Measurements from ENCODE around the gene RNF223. TPM values are rescaled to one million over a fixed set of nuclear protein-coding genes. Genes with fewer than 3 reads are reported as not detected.

The RNF223 gene
- total and polyA plus RNA-seq, 2 donors (not counting 3 experiments of a cell fraction or from before 2014, with no cell fraction given), result not detected

GRCh38 chr1:1082239-1082775, 8.2 kb upstream of the RNF223 start:
- H3K27ac ChIP-seq (ENCODE audit: insufficient read depth, low read depth, low read length), result no peak overlapping the region
- H3K4me1 ChIP-seq (ENCODE audit: control insufficient read depth, extremely low read depth, insufficient read depth, low read length), result peaks cover 2% of the 10 kb centered on the region
- no peaks in the 10 kb centered on the region for H3K9me3 ChIP-seq (replicated peaks; ENCODE audit: control insufficient read depth, insufficient read depth, low read length)
- no peaks in the 10 kb centered on the region for H3K9me1 ChIP-seq (replicated peaks; ENCODE audit: control insufficient read depth, extremely low read depth, insufficient read depth, low read length)
- FAIRE-seq (no peak), DNase-seq (ENCODE audit: low read depth, low spot score) (no peak)
- H3K4me2 ChIP-seq (ENCODE audit: insufficient read depth, low read length), result no peak overlapping the region
- no peaks in the 10 kb centered on the region for H3K27me3 ChIP-seq (ENCODE audit: control insufficient read depth in 2 of 2, insufficient read depth in 2 of 2, low read length in 2 of 2)
- ChIA-PET CTCF (no interaction called here), POLR2A (no interaction called here)
- H4K20me1 ChIP-seq (replicated peaks; ENCODE audit: control insufficient read depth, extremely low read depth, insufficient read depth, low read length), result no peaks in the 10 kb centered on the region
- intact Hi-C loops (cut with micrococcal nuclease), result no loop called here
- no peaks in the 10 kb centered on the region for H3K79me2 ChIP-seq (ENCODE audit: control insufficient read depth, insufficient read depth, low read length)
- TF ChIP-seq EZH2 (IDR thresholded peaks at IDR 0.05; ENCODE audit: borderline replicate concordance, low read depth, low read length, severe bottlenecking), result no peak
- no peak for TF ChIP-seq POLR2A (IDR thresholded peaks at IDR 0.05; ENCODE audit: low read depth, low read length)
- TF ChIP-seq, protein P1, sequence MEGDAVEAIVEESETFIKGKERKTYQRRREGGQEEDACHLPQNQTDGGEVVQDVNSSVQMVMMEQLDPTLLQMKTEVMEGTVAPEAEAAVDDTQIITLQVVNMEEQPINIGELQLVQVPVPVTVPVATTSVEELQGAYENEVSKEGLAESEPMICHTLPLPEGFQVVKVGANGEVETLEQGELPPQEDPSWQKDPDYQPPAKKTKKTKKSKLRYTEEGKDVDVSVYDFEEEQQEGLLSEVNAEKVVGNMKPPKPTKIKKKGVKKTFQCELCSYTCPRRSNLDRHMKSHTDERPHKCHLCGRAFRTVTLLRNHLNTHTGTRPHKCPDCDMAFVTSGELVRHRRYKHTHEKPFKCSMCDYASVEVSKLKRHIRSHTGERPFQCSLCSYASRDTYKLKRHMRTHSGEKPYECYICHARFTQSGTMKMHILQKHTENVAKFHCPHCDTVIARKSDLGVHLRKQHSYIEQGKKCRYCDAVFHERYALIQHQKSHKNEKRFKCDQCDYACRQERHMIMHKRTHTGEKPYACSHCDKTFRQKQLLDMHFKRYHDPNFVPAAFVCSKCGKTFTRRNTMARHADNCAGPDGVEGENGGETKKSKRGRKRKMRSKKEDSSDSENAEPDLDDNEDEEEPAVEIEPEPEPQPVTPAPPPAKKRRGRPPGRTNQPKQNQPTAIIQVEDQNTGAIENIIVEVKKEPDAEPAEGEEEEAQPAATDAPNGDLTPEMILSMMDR (IDR thresholded peaks at IDR 0.05; ENCODE audit: extremely low read depth in 1 of 2, insufficient read depth in 1 of 2, low read depth in 1 of 2, low read length in 2 of 2), result no peak
- TF ChIP-seq, protein P2, sequence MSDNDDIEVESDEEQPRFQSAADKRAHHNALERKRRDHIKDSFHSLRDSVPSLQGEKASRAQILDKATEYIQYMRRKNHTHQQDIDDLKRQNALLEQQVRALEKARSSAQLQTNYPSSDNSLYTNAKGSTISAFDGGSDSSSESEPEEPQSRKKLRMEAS (IDR thresholded peaks at IDR 0.05; ENCODE audit: insufficient read depth, insufficient read length), result no peak
- no peak for TF ChIP-seq JUN (IDR thresholded peaks at IDR 0.05; ENCODE audit: borderline replicate concordance, insufficient read depth, insufficient read length, low read depth)
- no peak for TF ChIP-seq MYC (IDR thresholded peaks at IDR 0.05; ENCODE audit: low read depth, low read length)
- no peak for TF ChIP-seq GATA2 (IDR thresholded peaks at IDR 0.05; ENCODE audit: insufficient read depth, insufficient read length, low read depth, low read length)
- TF ChIP-seq POLR2AphosphoS5 (IDR thresholded peaks at IDR 0.05; ENCODE audit: insufficient read depth, low read depth, low read length), result no peak
- no peak for TF ChIP-seq FOS (IDR thresholded peaks at IDR 0.05; ENCODE audit: borderline replicate concordance, insufficient read depth, low read length)
- no peak overlapping the region for H3K9ac ChIP-seq (replicated peaks; ENCODE audit: extremely low read depth, insufficient read depth, low read length)
- no TSS peak for BruUV-seq (replicated peaks)
- H3K4me3 ChIP-seq (replicated peaks in 1 of 3; ENCODE audit: insufficient read depth in 1 of 3, low read depth in 1 of 3, low read length in 3 of 3), result no peak overlapping the region
- H2AFZ ChIP-seq (ENCODE audit: low read depth, low read length), result no peak overlapping the region
- dilution Hi-C loops (cut with MboI; ENCODE audit: extremely low pct_ligation_motif_present, low sequenced_read_pairs), result no loop called here
- no peaks in the 10 kb centered on the region for H3K36me3 ChIP-seq (ENCODE audit: control insufficient read depth in 2 of 2, extremely low read depth in 1 of 2, insufficient read depth in 2 of 2, low read length in 2 of 2)
